ENCODE data around the gene PON2.
"Not testable (repeated sequence)": the region's sequence is repeated elsewhere in the genome, so short reads cannot be mapped to it uniquely, and the experiment has no call there.

PON2 gene

GRCh38 chr7:95405208-95405607 is 29.6 kb downstream of the PON2 start:
- DNase-seq (ENCODE audit: low spot score): no peak

GRCh38 chr7:95404316-95404865 is 30.4 kb downstream of the PON2 start:
- DNase-seq (ENCODE audit: low spot score): no peak

GRCh38 chr7:95398155-95398940 is 36.5 kb downstream of the PON2 start:
- DNase-seq (ENCODE audit: low spot score): no peak

- DNase-seq (ENCODE audit: low spot score): no peak
Measured at GRCh38 chr7:95397381-95397780, 37.4 kb downstream of the PON2 start.

GRCh38 chr7:95396136-95397032 is 38.4 kb downstream of the PON2 start, which contains the start of gene PON3:
Gene PON3 (minus strand): TSS chr7:95396375. CDS start chr7:95396350, 25 bp downstream.
- DNase-seq (ENCODE audit: low spot score): peak; percentile 55

GRCh38 chr7:95395755-95396135 is 39.1 kb downstream of the PON2 start:
- DNase-seq (ENCODE audit: low spot score): no peak

GRCh38 chr7:95394370-95394769 is 40.5 kb downstream of the PON2 start:
- DNase-seq (ENCODE audit: low spot score): no peak

- DNase-seq (ENCODE audit: low spot score): no peak
Measured at GRCh38 chr7:95391761-95392160, 43.1 kb downstream of the PON2 start.

- no peak for DNase-seq (ENCODE audit: low spot score)
Measured at GRCh38 chr7:95389516-95389915, 45.3 kb downstream of the PON2 start.

GRCh38 chr7:95379457-95379856 is 55.4 kb downstream of the PON2 start:
- not testable (repeated sequence) for DNase-seq (ENCODE audit: low spot score)

GRCh38 chr7:95376632-95377400 is 58.0 kb downstream of the PON2 start:
- no peak for DNase-seq (ENCODE audit: low spot score)

GRCh38 chr7:95375591-95376257 is 59.1 kb downstream of the PON2 start:
- no peak for DNase-seq (ENCODE audit: low spot score)

- no peak for DNase-seq (ENCODE audit: low spot score)
Measured at GRCh38 chr7:95373323-95373722, 61.5 kb downstream of the PON2 start.

GRCh38 chr7:95368235-95368634 is 66.6 kb downstream of the PON2 start:
- no peak for DNase-seq (ENCODE audit: low spot score)

GRCh38 chr7:95367606-95368005 is 67.2 kb downstream of the PON2 start:
- DNase-seq (ENCODE audit: low spot score): no peak

- no peak for DNase-seq (ENCODE audit: low spot score)
Measured at GRCh38 chr7:95365151-95365550, 69.7 kb downstream of the PON2 start.

GRCh38 chr7:95357623-95358022 is 77.2 kb downstream of the PON2 start:
- no peak for DNase-seq (ENCODE audit: low spot score)
